Lung microvascular endothelial cell (primary cell): Measurements from ENCODE around the gene DRGX. TPM values are rescaled to one million over a fixed set of nuclear protein-coding genes. Genes with fewer than 3 reads are reported as not detected.

Source experiments
- DNase-seq, 2 donors: peaks; one replicate each; pipeline versions ENCODE4 v3.0.0 to v3.0.0-alpha.2; 2010; ENCODE audit warnings: low read depth in 2 of 2
- total RNA-seq: library from RNA; depleted of rRNA; stranded (reverse); fragments of >200 nt; gene quantifications from 2 replicates; pipeline ENCODE4 v1.2.1, GENCODE V29; 2014

The DRGX gene
- total RNA-seq, 1 donor from 2014 or later = not detected

DNA sequence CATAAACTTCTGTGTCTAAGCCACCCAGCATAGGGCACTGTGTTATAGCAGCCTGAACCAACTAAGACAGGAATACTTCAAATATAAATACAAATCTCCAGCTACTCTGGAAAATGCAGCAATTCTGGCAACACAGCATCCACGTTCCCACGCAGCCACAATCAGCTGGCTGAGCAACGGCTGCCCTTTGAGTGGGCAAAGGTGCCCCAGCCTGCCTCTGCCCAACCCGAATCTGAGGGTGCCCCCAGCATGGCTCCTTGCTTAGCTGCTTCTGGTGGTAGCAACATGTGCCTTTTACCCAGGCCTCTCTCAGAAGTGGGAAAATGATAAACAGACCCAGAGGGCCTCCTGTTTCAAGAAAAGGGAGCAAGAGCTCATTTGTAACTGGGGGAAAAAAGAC lies 12.0 kb downstream of the DRGX start:
- no peak for DNase-seq

DNA sequence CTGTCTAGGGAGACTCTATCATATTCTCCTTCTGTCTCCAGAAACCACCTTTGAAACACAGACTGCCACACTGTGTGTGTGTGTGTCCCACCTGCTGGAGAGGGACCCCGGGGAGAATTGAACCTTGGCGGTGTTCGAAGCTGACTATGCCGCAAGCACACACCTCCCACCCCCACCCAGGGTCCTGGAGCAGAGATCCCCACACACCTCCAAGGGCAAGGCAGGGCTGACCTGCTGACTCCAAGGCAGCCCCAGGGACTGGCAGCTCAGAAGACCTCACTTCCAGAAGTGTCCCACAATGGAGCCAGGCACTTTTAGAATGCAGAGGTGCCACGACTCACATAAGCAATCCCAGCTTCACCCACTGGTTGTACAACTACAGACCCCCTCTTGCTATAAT lies 13.1 kb downstream of the DRGX start:
- DNase-seq = no peak

DNA sequence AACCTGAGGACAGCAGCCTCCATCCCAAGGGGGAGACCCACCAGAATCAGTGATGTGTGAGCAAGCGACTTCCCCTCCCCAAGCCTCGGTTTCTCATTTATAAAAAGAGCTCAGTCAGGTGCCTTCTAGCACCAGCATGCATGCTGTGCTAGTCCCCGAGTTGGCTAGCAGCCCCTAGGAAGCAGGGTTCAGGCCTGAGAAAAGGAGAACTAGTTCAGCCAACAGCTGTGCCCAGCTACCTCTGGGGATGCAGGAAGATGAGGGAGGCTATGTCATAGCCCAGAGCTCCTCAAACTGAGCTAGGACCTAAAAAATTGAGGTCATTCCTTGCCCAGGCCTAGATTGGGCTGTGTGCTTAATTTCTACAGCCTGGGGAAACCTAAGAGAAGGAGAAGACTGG lies 13.7 kb downstream of the DRGX start:
- no peak for DNase-seq

- DNase-seq = no peak
These were observed 14.6 kb downstream of the DRGX start for GRCh38 chr10:49381111-49381900.

GRCh38 chr10:49379596-49380410 lies 16.1 kb downstream of the DRGX start:
- peak in 1 of 2 donors; percentile 14 for DNase-seq

GRCh38 chr10:49377256-49377655 lies 18.6 kb downstream of the DRGX start:
- no peak for DNase-seq

DNA sequence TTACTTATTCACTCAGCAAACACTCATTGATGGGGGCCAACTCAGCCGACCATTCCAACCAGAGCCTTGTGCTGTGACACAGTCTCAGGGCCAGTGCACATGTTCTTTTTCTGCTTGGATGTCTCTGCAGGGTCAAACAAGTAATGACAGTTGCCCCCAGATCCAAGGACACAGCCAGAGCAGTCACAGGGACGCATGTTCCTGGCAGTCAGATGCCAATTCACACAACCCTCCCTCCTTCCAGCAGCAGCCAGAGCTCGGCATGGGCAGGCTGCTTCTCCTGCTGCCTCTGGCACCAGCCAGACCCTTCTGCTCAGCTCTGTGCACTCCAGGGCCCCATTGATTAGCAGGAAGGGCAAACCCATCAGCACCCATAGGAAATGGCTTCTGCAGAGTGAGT lies 20.3 kb downstream of the DRGX start:
- DNase-seq = no peak

- no peak for DNase-seq
These were observed 21.1 kb downstream of the DRGX start for GRCh38 chr10:49374740-49375139.

DNA sequence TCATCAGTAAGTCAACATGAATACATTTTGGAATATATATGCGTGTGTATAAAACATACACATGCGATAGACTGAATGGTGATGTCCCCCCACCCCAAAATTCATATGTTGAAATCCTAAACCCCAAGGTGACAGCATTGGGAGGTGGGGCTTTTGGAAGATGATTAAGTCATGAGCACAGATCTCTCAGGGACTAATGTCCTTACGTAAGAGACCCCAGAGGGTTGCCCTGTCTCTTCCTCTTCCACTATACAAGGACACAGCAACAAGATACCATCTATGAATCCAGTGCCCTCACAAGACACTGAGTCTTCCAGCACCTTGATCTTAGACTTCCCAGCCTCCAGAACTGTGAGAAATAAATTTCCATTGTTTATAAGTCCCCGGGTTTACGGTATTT lies 22.5 kb downstream of the DRGX start:
- no peak for DNase-seq

DNA sequence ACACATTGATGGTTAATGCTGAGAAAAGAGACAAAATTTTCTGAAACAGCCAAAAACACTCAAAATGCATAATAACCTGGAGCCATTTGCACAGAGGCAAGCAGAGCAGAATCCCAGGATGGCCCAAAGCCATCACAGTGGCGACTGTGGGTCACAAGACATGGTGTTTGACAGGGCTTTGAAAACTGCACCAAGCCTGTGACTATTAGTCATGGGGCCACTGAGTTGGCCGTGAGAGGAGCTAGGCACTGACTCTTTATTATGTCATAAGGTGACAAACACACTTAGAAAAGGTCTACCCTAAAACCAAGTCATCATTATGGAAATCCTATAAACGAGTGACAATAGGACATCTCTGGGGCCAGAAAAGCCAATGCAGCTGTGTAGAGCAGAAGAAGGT lies 23.9 kb downstream of the DRGX start:
- DNase-seq = no peak

GRCh38 chr10:49370326-49371100 lies 25.4 kb downstream of the DRGX start:
- DNase-seq = no peak

GRCh38 chr10:49369216-49370162 lies 26.4 kb downstream of the DRGX start:
- DNase-seq = no peak

DNA sequence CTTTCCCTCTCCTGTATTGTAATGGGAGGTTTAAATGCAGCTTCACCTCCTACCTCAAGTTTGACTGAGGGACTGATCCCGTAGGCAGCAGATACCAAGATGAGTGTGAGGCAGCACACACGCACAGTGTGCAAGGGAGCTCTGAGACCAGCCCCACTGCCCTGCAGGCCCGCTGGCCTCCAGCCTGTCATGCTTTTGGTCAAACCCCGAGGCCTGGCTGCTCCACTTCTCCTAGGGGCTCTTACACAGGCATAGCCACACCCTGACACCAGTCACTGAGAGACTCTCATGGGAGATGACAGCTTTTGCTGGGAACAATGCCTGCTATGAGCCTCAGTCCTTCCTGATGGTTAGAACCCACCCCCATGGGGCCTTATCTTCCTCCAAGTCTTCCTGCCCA lies 27.6 kb downstream of the DRGX start:
- DNase-seq = no peak

GRCh38 chr10:49367600-49367999 lies 28.3 kb downstream of the DRGX start:
- no peak for DNase-seq

DNA sequence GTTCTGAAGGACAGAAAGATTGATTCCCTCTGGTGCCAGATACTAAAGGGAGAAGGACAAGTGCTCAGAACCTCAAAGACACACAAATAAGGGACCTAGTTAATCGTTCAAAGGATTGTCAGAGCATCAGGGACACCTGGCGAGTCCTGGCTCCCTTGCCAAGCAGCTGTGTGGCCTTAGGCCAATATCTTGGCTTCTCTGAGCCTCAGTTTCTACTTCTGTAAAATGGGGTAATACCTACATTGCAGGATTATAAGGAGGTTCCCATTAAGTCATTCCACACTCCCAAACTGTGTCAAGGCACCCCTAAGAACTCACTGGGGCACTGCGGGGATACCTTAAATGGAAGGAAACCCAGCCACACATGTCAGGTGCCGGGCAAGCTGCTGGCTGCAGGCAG lies 29.4 kb downstream of the DRGX start:
- DNase-seq = no peak

- peak in 1 of 2 donors; percentile 40 for DNase-seq
These were observed 30.0 kb downstream of the DRGX start for GRCh38 chr10:49365675-49366415.

DNA sequence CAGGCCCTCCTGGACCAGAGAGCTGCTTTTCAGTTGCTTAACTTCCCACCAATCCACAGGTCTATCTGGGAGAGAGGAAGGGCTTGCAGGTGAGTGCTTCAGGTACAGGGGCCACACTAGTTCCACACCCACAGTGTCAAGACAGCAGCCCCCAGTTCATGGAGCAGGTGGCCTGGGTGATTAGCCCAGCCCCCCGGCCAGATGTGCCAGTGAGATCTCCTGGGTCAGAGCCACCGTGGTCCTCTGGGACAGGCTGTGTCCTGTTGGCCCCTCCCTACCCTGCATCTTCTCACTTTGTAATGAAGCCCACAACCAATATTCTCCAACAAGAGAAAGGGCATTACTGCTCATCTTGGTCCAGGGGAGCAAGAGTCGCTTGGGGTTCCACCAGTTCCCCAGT lies 30.6 kb downstream of the DRGX start:
- no peak for DNase-seq

DNA sequence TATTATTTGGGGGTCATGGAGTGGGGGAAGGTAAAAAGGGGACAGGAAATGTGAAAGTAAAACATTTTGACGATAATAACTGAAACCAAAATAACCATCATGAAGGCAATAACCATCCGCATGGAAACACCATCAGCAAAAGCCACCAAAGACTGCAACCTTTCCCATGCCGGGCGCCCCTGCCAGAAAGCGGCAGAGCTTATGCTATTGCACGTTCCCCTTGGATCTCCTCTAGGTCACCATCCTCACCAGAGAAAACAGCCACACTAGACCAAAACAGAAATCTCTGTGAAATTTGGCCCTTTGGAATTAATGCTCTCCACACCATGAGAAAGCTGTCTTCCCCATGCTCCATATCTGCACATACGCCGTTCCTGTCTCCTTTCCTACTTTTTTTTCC lies 31.1 kb downstream of the DRGX start:
- DNase-seq = no peak

- DNase-seq = no peak
These were observed 31.8 kb downstream of the DRGX start for GRCh38 chr10:49364051-49364450.

- no peak for DNase-seq
These were observed 32.4 kb downstream of the DRGX start for GRCh38 chr10:49363309-49364031.
